Activated CD8-positive, alpha-beta T cell treated with anti-CD3 and anti-CD28 coated beads for 36 hours (primary cell): ENCODE measurements around the gene RFC2. TPM values are rescaled to one million over a fixed set of nuclear protein-coding genes. Genes with fewer than 3 reads are reported as not detected.
A peak's percentile ranks its signal among the peaks of the same experiment; 100 is the strongest.

ENCODE experiments used
- ATAC-seq: fragments of 200-7000 bp; cut with Tn5 transposase; one replicate; pipeline ENCODE4 v1.10.0; 2021; ENCODE audit warnings: mild to moderate bottlenecking, moderate library complexity
- CTCF ChIA-PET: fragments of 350-600 bp; sonication (Branson Sonifier 250); formaldehyde crosslinking; loops from one replicate; lab custom pipeline; 2021; ENCODE audit warnings: antibody characterized with exemption; lab: Charles Lee
- POLR2A ChIA-PET: fragments of 350-600 bp; sonication (Branson Sonifier 250); formaldehyde crosslinking; loops from one replicate; lab custom pipeline; 2021; ENCODE audit warnings: antibody characterized with exemption; lab: Charles Lee
- DNase-seq: peaks from one replicate; pipeline ENCODE4 v3.0.0-alpha.2; 2020
- H3K27ac Mint-ChIP-seq: one replicate; pipeline ENCODE4 v1.8.0; 2021; ENCODE audit warnings: mild to moderate bottlenecking, mixed read lengths
- H3K27me3 Mint-ChIP-seq: one replicate; pipeline ENCODE4 v1.8.0; 2021; ENCODE audit warnings: mixed read lengths
- H3K36me3 Mint-ChIP-seq: one replicate; pipeline ENCODE4 v1.8.0; 2021; ENCODE audit warnings: low read depth, mixed read lengths
- H3K4me1 Mint-ChIP-seq: one replicate; pipeline ENCODE4 v1.8.0; 2021; ENCODE audit warnings: low read depth, mixed read lengths
- H3K4me3 Mint-ChIP-seq: one replicate; pipeline ENCODE4 v1.8.0; 2021; ENCODE audit warnings: mild to moderate bottlenecking, moderate library complexity, mixed read lengths
- H3K9me3 Mint-ChIP-seq: one replicate; pipeline ENCODE4 v1.8.0; 2021; ENCODE audit warnings: mixed read lengths
- CTCF ChIP-seq: fragments of 200-600 bp; IDR thresholded peaks from one replicate; pipeline ENCODE4 v1.8.0; 2022; ENCODE audit warnings: antibody characterized with exemption, mild to moderate bottlenecking
- intact Hi-C: fragments of 100-400 bp; cut with micrococcal nuclease; formaldehyde crosslinking; loops from one replicate; pipeline ENCODE4 v1.10.0; 2022
- total RNA-seq, 2 experiments: library from RNA; stranded (reverse); gene quantifications; one replicate each; pipeline ENCODE4 v1.2.3, GENCODE V29; 2021

Gene RFC2
- total RNA-seq, 2 experiments from 2014 or later = 90.7 to 91.8 TPM

GRCh38 chr7:74289018-74289658 is 34.9 kb upstream of the RFC2 start, which contains the start of gene CLIP2:
TSS of gene CLIP2 (plus strand) at chr7:74289407. CDS start at chr7:74317547, 28,140 bp downstream.
- POLR2A ChIA-PET = interaction anchor here (1.0 kb wide), 1 partner anchor 15 kb away, joined by 3 read pairs; no protein-coding TSS in a partner anchor
- DNase-seq = peak; percentile 74
- intact Hi-C loops = loop anchor here (2.0 kb wide), 1 partner anchor 18 kb away; no protein-coding TSS in a partner anchor

GRCh38 chr7:74288034-74288881 is 34.1 kb upstream of the RFC2 start:
- H3K4me1 Mint-ChIP-seq = peaks cover 12% of the 10 kb centered on the region
- TF ChIP-seq CTCF = no peak
- ChIA-PET POLR2A (interaction anchor here (0.6 to 1.0 kb wide), 2 partner anchors 14 to 22 kb away, joined by 3 read pairs; no protein-coding TSS in a partner anchor), CTCF (interaction anchor here (1.3 to 5.0 kb wide), 2 partner anchors 13 to 113 kb away, joined by 10 to 23 read pairs; no protein-coding TSS in a partner anchor)
- no peaks in the 10 kb centered on the region for H3K9me3 Mint-ChIP-seq
- H3K4me3 Mint-ChIP-seq = peak overlapping the region; percentile 65
- H3K27me3 Mint-ChIP-seq = peaks cover 21% of the 10 kb centered on the region
- intact Hi-C loops = loop anchor here (2.0 kb wide), 1 partner anchor 17 kb away; no protein-coding TSS in a partner anchor
- no peak overlapping the region for H3K27ac Mint-ChIP-seq
- DNase-seq = peak; percentile 11
- no peaks in the 10 kb centered on the region for H3K36me3 Mint-ChIP-seq
- ATAC-seq = no peak

More at GRCh38 chr7:74289018-74289658, 34.9 kb upstream of the RFC2 start, which contains the start of gene CLIP2:
- Mint-ChIP-seq H3K36me3 (no peaks in the 10 kb centered on the region), H3K9me3 (no peaks in the 10 kb centered on the region), H3K4me1 (peaks cover 12% of the 10 kb centered on the region), H3K27ac (peak within 1 kb of the TSS; percentile 55), H3K27me3 (peaks cover 18% of the 10 kb centered on the region), H3K4me3 (peak within 1 kb of the TSS; percentile 65)
- TF ChIP-seq CTCF = no peak
- CTCF ChIA-PET = interaction anchor here (1.3 to 5.0 kb wide), 2 partner anchors 14 to 112 kb away, joined by 10 to 23 read pairs; no protein-coding TSS in a partner anchor
- ATAC-seq = peak; percentile 89

GRCh38 chr7:74287303-74288033 is 33.3 kb upstream of the RFC2 start:
- H3K36me3 Mint-ChIP-seq = no peaks in the 10 kb centered on the region
- intact Hi-C loops = loop anchor here (2.0 kb wide), 1 partner anchor 17 kb away; no protein-coding TSS in a partner anchor
- no peak for ATAC-seq
- POLR2A ChIA-PET = no interaction called here
- CTCF ChIA-PET = interaction anchor here (1.3 to 5.0 kb wide), 3 partner anchors 12 to 114 kb away, joined by 4 to 23 read pairs (median 7); no protein-coding TSS in a partner anchor
- no peak overlapping the region for H3K4me3 Mint-ChIP-seq
- H3K27ac Mint-ChIP-seq = no peak overlapping the region
- no peak for TF ChIP-seq CTCF
- no peak for DNase-seq
- H3K4me1 Mint-ChIP-seq = peaks cover 12% of the 10 kb centered on the region
- no peaks in the 10 kb centered on the region for H3K9me3 Mint-ChIP-seq
- H3K27me3 Mint-ChIP-seq = peaks cover 24% of the 10 kb centered on the region

- no peaks in the 10 kb centered on the region for H3K36me3 Mint-ChIP-seq
- no peak for TF ChIP-seq CTCF
- H3K4me3 Mint-ChIP-seq = no peak overlapping the region
- ChIA-PET POLR2A (no interaction called here), CTCF (interaction anchor here (1.7 to 2.4 kb wide), 2 partner anchors 11 to 115 kb away, joined by 7 to 11 read pairs; no protein-coding TSS in a partner anchor)
- ATAC-seq (no peak), DNase-seq (no peak)
- H3K4me1 Mint-ChIP-seq = peaks cover 12% of the 10 kb centered on the region
- H3K27ac Mint-ChIP-seq = no peak overlapping the region
- peaks cover 25% of the 10 kb centered on the region for H3K27me3 Mint-ChIP-seq
- H3K9me3 Mint-ChIP-seq = no peaks in the 10 kb centered on the region
- intact Hi-C loops = no loop called here
These were observed 31.9 kb upstream of the RFC2 start for GRCh38 chr7:74286131-74286530.
